Activated CD4-positive, alpha-beta T cell treated with anti-CD3 and anti-CD28 coated beads, Interleukin-2, Interleukin-4, amounts not matched to agents 100 ng/mL and 50 ng/mL, durations not matched to agents 16 hours and 8 hours (primary cell): Measurements from ENCODE around the gene COPS9.
A peak's percentile ranks its signal among the peaks of the same experiment; 100 is the strongest.

Source experiments
- DNase-seq: peaks from one replicate; pipeline ENCODE4 v3.0.0-alpha.2; 2020; ENCODE audit warnings: low spot score

Gene COPS9

GRCh38 chr2:240166191-240166590 is 30.1 kb upstream of the COPS9 start:
- no peak for DNase-seq

- DNase-seq, result no peak
Observed at GRCh38 chr2:240165661-240166060, 29.6 kb upstream of the COPS9 start.

DNA sequence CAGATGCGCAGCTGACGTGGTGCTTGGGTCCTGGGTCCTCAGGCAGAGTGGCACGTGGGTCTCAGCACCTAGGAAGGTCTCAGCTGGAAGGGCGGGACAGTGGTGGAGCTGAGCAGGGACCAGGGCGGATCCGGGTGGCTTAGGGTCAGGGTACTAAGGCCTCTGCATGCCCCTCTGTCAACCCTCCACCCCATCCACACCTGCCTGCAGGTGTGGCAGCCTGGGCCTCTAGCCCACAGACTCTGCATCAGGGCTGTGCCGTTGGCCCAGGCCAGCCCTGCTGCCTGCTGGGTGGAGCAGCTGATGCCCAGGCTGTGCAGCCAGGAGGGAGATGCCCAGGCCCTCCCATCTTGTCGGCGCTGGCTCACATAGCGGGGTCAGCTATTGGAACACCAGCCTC is 28.9 kb upstream of the COPS9 start:
- no peak for DNase-seq

- no peak for DNase-seq
Observed at GRCh38 chr2:240164586-240164985, 28.5 kb upstream of the COPS9 start.

DNA sequence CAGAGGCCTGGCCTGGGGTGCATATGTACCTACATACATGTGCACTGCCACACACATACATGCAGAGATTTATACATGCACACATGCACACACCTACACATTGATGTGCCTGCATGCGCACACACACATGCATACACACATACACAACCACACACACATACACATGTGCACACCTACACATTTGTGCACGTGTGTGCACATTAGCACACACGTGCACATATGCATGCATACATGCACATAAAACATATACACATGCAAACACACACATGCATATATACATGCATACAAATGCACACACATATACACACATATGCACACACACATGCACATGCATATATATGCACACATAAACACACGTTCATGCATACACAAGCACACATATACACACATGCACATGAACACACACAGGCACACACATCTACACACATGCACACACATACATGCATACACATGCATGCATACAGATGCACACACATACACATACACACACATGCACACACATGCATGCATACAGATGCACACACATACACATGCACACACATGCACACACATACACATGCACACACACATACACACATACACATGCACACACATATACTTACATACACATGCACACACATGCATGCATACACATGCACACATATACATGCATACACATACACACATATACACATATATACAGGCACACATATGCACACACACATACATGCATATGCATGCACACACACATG is 27.9 kb upstream of the COPS9 start:
- no peak for DNase-seq

GRCh38 chr2:240162939-240163714 is 27.0 kb upstream of the COPS9 start:
- no peak for DNase-seq

GRCh38 chr2:240162531-240162930 is 26.4 kb upstream of the COPS9 start:
- DNase-seq, result no peak

- DNase-seq, result no peak
Observed at GRCh38 chr2:240162032-240162431, 25.9 kb upstream of the COPS9 start.

- no peak for DNase-seq
Observed at GRCh38 chr2:240161087-240161750, 25.1 kb upstream of the COPS9 start.

- DNase-seq, result no peak
Observed at GRCh38 chr2:240160291-240161086, 24.4 kb upstream of the COPS9 start.

GRCh38 chr2:240159251-240159839 is 23.2 kb upstream of the COPS9 start:
- DNase-seq, result no peak

GRCh38 chr2:240157147-240157470 is 21.0 kb upstream of the COPS9 start:
- DNase-seq, result no peak

DNA sequence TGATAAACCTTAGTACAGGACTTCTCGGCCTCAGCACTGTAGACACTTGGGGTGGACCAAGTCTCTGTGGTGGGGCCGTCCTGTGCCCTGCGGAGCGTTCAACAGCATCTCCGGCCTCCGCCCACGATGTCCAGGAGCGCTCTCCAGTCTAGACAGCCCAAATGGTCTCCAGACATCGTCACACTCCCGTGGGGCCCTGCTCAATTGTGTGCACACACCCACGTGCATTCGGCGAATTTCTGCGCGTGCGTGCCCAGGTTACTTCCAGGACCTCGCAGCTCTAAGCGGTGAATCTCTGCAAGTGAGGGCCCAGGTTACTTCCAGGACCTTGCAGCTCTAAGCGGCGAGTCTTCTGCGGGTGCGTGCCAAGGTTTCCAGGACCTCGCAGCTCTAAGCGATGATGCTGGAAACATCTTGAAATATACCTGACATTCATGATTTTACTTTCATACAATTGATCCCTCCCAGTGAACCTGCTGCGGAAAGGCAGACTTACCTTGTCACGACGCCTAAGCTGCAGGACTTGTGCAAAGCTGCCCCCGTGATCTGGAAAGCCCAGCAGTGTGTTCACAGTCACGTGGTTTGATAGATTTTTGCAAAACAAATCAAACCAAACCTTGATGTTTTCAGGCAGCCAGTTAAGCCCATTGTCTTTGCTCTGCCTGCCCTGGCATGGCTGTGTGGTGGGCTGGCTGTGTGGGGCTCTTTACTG is 20.5 kb upstream of the COPS9 start:
- DNase-seq, result no peak

DNA sequence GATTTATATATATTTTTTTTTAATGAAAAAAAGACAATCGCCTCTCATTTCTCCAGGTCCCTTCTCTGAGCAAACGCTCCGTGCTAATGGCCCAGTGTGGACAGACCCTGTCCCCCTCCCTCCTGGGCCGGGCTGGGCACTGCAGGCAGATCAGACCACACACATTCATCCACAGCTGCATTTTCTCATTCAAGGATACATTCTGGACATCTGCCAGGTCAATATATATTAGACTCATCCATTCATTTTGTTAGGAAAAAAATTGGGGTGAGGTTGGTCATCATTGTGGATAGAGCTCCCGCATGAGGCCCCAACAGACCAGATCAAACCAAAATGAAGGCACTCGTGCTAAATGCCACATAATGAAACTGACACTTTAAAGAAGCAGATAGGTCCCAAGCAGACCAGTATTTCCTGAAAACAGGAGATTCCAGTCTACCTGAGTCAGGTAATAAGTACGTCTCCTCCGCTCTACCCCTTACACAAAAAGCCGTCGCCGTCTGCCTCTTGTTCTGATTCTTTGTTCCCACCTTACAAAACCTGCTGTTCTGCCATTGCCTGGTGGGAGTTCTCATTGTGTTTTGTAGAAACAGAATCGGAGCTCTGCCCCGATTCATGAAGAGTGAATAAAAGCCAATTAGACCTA is 19.8 kb upstream of the COPS9 start:
- no peak for DNase-seq

GRCh38 chr2:240155048-240155744 is 19.1 kb upstream of the COPS9 start:
- DNase-seq, result no peak

DNA sequence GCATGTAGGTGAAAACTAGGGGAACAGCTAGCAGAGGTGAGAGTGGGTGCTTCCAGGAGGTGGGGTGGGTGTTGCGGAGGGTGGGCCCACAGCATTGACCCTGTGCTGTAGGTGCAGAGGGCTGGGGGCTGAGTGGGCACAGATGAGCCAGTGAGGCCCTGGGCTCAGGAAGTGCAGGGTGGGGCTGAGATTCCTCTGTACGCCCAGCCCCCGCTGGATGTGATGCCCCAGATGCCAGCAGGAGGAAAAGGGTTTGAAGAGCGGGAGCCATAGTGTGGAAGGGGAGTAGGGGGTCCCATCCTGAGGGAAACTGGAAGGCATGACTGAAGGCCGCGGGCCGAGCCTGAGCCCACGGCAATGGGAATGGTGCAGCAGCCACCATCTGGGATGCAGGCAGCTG is 18.5 kb upstream of the COPS9 start:
- DNase-seq, result no peak

GRCh38 chr2:240153418-240153817 is 17.3 kb upstream of the COPS9 start:
- no peak for DNase-seq

DNA sequence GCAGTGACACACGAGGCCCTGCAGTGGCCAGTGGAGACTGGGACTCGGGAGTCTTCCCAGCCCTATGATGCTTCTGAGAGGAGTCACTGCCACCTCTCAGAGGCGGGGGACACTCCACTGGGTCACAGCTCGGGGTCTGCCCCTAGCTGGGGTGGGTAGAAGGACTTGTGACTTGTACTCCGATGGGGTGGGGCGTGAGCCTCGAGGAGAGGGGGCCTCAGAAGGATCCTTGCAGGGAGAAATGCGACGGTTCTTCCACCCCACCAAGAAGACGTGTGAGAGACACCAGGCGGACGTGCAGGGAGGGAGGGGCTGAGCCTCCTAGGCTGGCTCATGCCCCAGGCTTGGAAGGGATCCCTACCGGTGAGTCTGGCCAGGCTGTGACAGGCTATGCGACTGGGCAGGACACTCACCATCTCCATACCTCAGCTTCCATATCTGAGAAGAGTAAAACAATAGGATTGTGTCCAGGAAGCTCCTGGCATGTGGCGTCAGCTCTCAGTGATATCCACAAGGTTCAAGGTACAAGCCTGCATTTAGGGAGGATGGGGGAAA is 15.4 kb upstream of the COPS9 start:
- no peak for DNase-seq

DNA sequence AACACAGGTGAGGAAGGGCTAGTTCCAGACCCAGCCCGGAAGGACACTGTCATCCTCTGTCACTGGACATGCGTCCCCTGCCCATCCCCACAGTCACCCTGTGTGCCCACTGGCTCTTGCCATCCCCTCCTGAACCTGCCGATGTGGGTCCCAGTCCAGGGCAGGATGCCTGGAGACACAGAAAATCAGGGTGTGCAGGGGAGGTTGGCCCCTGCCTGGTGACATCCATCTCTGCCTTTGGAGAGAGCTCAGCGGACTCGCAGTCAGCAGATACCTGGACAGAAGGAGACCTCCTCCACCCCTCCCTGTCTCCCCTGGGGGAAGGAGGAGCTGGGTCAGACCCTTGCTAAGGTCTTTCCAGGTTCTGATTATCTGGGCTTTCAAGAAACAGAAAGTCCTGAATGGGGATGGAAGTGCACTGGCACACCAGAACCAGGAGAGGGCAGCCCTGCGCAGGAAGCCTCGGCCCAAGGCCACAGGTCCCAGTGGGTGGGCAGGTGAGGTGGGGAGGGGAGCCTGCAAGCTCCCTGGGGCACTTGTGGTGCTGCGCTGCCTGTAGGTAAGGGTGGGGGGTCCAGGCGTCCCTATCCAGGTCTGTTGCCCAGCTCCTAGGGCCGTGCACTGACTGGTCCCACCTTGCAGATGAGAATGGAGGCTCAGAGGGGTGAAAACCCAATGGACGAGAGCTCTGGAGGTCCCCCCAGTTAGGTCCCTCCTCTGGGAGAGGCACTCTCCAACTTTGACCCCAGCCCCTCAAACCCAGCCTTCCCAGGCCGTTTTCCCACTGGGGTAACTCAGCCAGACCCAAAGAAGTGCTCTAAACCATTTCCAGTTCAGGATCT is 14.1 kb upstream of the COPS9 start:
- DNase-seq, result peak; percentile 23
